ENCODE data around the gene RNF130. TPM values are rescaled to one million over a fixed set of nuclear protein-coding genes. Genes with fewer than 3 reads are reported as not detected.

RNF130 gene
- total RNA-seq, 1 donor from 2014 or later = 10.0 TPM

DNA sequence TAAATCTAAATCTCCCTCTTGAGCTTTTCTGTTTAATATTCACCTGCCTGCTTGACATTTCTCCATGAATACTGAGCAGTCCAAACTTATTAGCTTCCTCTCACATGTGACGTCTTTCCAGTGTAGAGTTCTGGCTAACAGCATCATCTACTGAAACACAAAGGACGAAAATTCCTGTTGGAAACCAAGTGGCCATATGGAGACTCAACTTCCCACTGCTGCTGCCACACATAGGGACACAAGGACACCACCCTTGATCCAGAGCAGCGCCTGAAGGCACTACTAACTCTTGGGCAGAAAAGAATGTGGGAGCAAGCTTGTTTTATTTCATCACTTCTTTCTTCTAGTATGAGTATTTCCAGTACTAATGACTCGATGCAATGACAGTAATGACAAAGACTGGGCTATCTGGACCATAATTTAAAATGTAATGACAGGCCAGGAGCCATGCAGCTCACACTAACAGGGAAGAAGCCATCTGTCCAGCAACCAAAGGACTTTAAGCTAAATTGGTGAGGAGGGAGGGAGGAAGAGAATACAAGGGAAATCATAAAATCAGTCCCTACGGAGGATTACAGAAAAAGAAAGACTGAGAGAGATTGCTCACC lies 19.2 kb downstream of the RNF130 start:
- H3K4me3 Mint-ChIP-seq (ENCODE audit: low read depth) = no peak overlapping the region
- intact Hi-C loops (cut with micrococcal nuclease) = no loop called here
- no peaks in the 10 kb centered on the region for H3K4me1 Mint-ChIP-seq (ENCODE audit: low read depth)
- no peaks in the 10 kb centered on the region for H3K9me3 Mint-ChIP-seq
- no peaks in the 10 kb centered on the region for H3K36me3 Mint-ChIP-seq (ENCODE audit: low read depth)
- H3K27ac Mint-ChIP-seq = no peak overlapping the region
- H3K27me3 Mint-ChIP-seq (ENCODE audit: low read depth) = no peaks in the 10 kb centered on the region
- no peak for DNase-seq (ENCODE audit: low spot score)

DNA sequence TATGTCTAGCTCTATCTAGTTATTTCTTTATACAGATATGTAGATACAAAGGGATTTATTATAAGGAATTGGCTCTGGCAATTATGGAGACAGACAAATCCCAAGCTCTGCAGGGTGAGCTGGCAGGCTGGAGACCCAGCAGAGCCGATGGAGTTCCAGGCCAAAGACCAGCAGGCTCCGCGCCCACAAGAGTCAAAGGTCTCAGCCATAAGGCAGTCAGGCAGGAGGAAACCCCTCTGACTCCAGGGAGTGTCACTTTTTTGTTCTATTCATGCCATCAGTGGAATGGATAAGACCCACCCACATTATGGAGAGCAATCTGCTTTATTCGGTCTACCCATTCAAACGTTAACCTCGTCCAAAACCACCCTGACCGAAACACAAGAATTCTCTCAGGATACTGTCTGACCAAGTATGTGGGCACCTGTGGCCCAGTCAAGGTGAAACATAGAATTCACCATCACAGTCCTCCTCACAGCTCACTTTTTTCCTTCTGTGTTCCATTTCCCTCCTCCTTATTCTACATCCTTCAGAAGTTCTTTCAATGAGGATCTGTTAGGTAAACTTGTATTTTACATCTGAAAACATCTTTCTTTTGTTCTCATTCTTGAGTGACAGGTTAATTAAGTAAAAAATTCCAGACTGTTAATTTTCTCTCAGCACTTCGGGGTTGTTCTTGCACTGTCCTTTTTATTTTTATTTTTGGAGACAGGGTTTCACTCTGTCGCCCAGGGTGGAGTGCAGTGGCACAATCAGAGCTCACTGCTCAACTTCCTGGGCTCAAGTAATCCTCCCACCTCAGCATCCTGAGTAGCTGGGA lies 21.2 kb downstream of the RNF130 start:
- intact Hi-C loops (cut with micrococcal nuclease) = no loop called here
- H3K4me3 Mint-ChIP-seq (ENCODE audit: low read depth) = no peak overlapping the region
- H3K9me3 Mint-ChIP-seq = no peaks in the 10 kb centered on the region
- no peaks in the 10 kb centered on the region for H3K27me3 Mint-ChIP-seq (ENCODE audit: low read depth)
- DNase-seq (ENCODE audit: low spot score) = no peak
- H3K4me1 Mint-ChIP-seq (ENCODE audit: low read depth) = no peaks in the 10 kb centered on the region
- H3K36me3 Mint-ChIP-seq (ENCODE audit: low read depth) = no peaks in the 10 kb centered on the region
- H3K27ac Mint-ChIP-seq = no peak overlapping the region

DNA sequence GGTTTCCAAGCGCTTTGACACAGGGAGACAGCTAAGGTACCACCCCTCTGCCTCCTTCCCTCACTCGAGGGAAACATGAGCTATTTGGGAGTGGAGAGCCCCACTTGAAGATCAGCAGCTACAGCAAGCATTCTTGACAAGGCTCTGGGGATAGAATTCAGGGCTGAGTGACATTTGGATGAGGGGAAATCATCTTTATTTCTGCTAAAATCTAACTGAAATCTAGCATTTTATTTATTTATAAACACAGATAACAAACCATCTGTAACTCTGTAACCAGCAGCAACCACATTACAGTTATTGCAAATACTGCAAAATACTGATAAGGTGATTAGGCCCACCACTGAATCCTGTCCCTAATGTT lies 22.4 kb downstream of the RNF130 start:
- intact Hi-C loops (cut with micrococcal nuclease) = no loop called here
- H3K4me1 Mint-ChIP-seq (ENCODE audit: low read depth) = no peaks in the 10 kb centered on the region
- no peaks in the 10 kb centered on the region for H3K36me3 Mint-ChIP-seq (ENCODE audit: low read depth)
- H3K4me3 Mint-ChIP-seq (ENCODE audit: low read depth) = no peak overlapping the region
- no peak for DNase-seq (ENCODE audit: low spot score)
- no peaks in the 10 kb centered on the region for H3K27me3 Mint-ChIP-seq (ENCODE audit: low read depth)
- H3K27ac Mint-ChIP-seq = no peak overlapping the region
- no peaks in the 10 kb centered on the region for H3K9me3 Mint-ChIP-seq

DNA sequence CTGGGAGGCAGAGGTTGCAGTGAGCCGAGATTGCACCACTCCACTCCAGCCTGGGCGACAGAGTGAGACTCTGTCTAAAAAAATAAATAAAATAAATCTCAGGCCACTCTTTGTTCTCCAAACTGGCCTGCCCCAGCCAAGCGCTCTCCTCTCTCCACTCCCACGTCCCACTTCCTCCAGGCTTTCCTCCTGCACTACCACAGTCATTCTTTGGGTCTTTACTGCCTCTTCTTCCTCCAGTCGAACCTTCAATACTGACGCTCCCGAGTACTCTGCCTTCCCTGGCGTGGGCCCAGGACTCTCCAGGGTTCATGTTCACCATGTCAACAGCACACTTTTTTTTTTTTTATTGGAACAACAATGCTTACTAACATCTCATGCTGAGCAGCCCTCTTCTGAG lies 23.9 kb downstream of the RNF130 start:
- H3K27me3 Mint-ChIP-seq (ENCODE audit: low read depth) = no peaks in the 10 kb centered on the region
- no peak for DNase-seq (ENCODE audit: low spot score)
- H3K36me3 Mint-ChIP-seq (ENCODE audit: low read depth) = no peaks in the 10 kb centered on the region
- H3K4me1 Mint-ChIP-seq (ENCODE audit: low read depth) = no peaks in the 10 kb centered on the region
- H3K4me3 Mint-ChIP-seq (ENCODE audit: low read depth) = no peak overlapping the region
- no peak overlapping the region for H3K27ac Mint-ChIP-seq
- intact Hi-C loops (cut with micrococcal nuclease) = no loop called here
- H3K9me3 Mint-ChIP-seq = no peaks in the 10 kb centered on the region

DNA sequence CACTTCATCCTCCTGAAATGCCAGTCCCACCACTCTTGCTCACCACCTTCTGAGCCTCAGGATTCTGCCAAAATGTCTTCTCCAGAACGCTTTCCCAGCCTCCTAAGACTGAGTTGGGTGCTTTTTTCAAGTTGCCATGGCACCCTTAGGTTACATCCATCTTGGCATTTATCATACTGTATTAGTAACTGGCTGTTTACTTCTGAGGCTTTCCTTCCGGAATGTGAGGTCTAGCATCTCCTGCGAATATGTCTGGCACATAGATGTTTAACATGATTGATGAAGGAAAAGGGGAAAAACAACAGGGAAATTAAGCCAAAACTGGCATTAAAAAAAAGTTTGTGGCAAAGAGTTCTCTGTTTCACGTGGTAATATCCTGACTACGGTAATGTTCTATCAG lies 24.9 kb downstream of the RNF130 start:
- no peak overlapping the region for H3K4me3 Mint-ChIP-seq (ENCODE audit: low read depth)

DNA sequence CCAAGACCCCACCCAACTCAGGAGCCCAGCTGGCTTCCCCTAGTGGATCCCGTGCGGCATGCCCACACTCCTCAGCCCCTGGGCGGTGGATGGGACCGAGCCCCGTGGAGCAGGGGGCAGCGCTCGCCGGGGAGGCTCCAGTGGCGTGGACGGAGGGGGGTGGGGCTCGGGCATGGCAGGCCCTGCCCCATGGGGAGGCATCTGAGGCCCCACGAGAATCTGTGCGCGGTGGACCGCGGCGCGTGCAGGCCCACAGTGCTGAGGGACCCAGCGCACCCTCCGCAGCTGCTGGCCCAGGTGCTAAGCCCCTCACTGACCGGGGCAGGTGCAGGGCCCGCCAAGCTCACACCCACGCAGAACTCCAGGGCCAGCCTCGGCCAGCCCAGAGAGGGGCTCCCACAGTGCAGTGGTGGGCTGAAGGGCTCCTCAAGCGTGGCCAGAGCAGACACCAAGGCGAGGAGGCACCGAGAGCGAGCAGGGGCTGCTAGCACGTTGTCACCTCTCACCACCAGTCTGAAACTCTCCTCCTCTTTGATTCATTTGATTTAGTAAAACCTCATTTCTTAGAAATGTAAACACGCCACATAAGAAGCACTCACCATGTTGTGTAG lies 25.6 kb downstream of the RNF130 start:
- no peaks in the 10 kb centered on the region for H3K4me1 Mint-ChIP-seq (ENCODE audit: low read depth)
- H3K9me3 Mint-ChIP-seq = no peaks in the 10 kb centered on the region
- intact Hi-C loops (cut with micrococcal nuclease) = no loop called here
- DNase-seq (ENCODE audit: low spot score) = no peak
- H3K27ac Mint-ChIP-seq = no peak overlapping the region
- H3K4me3 Mint-ChIP-seq (ENCODE audit: low read depth) = no peak overlapping the region
- H3K27me3 Mint-ChIP-seq (ENCODE audit: low read depth) = no peaks in the 10 kb centered on the region
- no peaks in the 10 kb centered on the region for H3K36me3 Mint-ChIP-seq (ENCODE audit: low read depth)

More for the DNA sequence above, 24.9 kb downstream of the RNF130 start:
- no peaks in the 10 kb centered on the region for H3K4me1 Mint-ChIP-seq (ENCODE audit: low read depth)
- DNase-seq (ENCODE audit: low spot score) = no peak
- H3K36me3 Mint-ChIP-seq (ENCODE audit: low read depth) = no peaks in the 10 kb centered on the region
- no peaks in the 10 kb centered on the region for H3K9me3 Mint-ChIP-seq
- H3K27ac Mint-ChIP-seq = no peak overlapping the region
- intact Hi-C loops (cut with micrococcal nuclease) = no loop called here
- no peaks in the 10 kb centered on the region for H3K27me3 Mint-ChIP-seq (ENCODE audit: low read depth)

DNA sequence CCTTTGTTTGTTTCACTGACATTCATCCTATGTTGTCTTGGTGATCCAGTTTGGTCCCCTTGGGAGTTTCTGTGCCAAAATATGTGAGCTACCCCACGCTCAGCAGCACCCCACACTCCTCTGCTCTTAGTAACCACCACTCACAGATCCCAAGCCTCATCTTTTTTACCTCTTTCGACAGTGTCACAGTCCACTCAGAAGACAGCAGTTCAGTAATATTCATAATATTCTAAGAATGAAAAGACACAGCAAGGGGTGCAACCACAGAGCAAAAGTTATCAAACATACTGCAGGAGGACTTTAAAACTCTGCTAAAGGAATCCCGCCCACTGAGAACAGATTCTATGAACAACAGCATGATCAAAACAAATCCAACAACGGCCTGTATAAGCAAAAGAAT lies 28.2 kb downstream of the RNF130 start:
- no peaks in the 10 kb centered on the region for H3K9me3 Mint-ChIP-seq
- no peaks in the 10 kb centered on the region for H3K4me1 Mint-ChIP-seq (ENCODE audit: low read depth)
- intact Hi-C loops (cut with micrococcal nuclease) = no loop called here
- no peak for DNase-seq (ENCODE audit: low spot score)
- no peaks in the 10 kb centered on the region for H3K36me3 Mint-ChIP-seq (ENCODE audit: low read depth)
- H3K27ac Mint-ChIP-seq = no peak overlapping the region
- H3K4me3 Mint-ChIP-seq (ENCODE audit: low read depth) = no peak overlapping the region
- no peaks in the 10 kb centered on the region for H3K27me3 Mint-ChIP-seq (ENCODE audit: low read depth)

DNA sequence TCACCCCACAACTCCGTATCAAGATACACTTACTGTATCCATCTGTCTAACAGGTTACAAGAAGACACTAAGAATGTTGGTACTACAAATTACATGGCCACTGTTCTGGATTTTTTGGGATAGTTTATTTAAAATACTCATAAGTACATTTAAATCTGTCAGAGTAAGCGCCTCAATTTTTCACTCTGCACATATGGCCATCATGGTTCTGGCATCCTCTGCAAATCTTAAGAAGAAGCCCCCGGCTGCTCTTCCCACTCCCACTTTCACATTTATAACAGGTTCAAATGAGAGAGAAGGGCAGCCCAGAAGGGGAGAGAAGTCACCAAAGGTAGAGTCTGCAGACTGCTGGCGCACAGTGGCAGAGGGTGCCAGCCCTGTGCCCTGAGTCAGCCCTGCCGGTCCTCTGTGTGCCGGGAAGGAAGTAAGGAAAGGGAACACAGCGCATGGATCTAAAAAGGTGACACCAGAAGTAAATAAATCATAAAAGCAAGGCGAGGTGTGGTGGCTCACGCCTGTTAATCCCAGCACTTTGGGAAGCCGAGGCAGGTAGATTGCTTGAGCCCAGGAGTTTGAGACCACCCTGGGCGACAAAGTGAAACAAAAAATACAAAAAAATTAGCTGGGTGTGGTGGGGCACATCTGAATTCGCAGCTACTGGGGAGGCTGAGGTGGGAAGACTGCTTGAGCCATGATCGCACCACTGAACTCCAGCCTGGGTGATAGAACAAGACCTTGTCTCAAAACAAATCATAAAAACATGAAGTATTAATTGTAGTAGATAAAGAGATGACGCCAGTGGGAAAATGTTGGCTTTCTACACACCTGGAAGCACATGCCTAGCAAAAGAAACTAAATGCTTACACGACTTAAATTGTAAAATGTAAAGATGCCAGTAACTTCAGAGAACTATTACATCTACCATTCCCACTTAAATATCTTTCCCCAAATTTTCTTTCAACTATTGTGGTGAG lies 30.0 kb downstream of the RNF130 start:
- no peaks in the 10 kb centered on the region for H3K4me1 Mint-ChIP-seq (ENCODE audit: low read depth)
- H3K27ac Mint-ChIP-seq = no peak overlapping the region
- H3K36me3 Mint-ChIP-seq (ENCODE audit: low read depth) = peaks cover 3% of the 10 kb centered on the region
- H3K4me3 Mint-ChIP-seq (ENCODE audit: low read depth) = no peak overlapping the region
- peaks cover 5% of the 10 kb centered on the region for H3K9me3 Mint-ChIP-seq
- H3K27me3 Mint-ChIP-seq (ENCODE audit: low read depth) = no peaks in the 10 kb centered on the region
- no peak for DNase-seq (ENCODE audit: low spot score)
- intact Hi-C loops (cut with micrococcal nuclease) = no loop called here

DNA sequence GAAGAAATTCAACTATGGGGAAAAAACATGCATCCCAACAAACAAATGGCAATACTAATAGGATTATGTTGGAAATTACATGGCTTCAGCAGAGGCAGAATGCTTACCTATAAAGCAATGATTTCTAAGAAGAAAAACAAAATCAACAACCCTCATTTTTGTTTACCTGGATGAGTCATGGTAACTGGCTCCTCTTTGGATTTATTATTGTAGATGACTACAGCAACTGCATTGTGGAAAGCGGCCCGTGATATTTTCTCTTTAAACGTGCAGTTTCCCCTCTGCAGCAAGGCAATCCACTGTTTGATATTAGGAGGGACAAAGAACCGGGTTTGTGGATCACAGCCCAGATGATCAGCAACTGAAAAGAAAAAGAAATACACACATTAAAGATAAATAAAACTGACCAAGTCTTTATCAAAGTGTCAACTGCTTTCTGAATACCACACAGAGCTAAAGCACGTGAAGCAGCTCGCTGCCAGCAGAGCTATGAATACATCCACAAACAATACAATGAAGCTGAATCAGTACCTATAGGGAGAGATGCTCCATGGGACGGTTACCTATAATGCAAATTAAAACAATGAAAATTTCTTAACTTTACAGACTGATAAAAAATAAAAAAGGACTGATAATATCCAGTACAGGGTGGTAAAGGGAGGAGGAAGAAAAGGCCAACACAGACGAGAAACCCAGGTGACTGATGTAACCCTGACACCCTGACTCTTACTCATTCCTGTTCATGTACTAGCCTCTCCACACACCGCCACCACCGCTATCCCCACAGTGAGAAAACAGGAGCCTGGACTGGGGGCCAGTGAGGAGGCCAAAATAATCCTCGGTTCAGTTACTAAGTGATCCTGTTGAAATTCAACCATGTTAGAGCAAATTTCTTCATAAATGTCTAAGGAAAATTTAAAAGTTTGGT lies 31.0 kb downstream of the RNF130 start:
- intact Hi-C loops (cut with micrococcal nuclease) = no loop called here
- Mint-ChIP-seq H3K27ac (no peak overlapping the region), H3K36me3 (ENCODE audit: low read depth) (peaks cover 10% of the 10 kb centered on the region), H3K4me1 (ENCODE audit: low read depth) (no peaks in the 10 kb centered on the region), H3K9me3 (peaks cover 14% of the 10 kb centered on the region), H3K4me3 (ENCODE audit: low read depth) (no peak overlapping the region), H3K27me3 (ENCODE audit: low read depth) (no peaks in the 10 kb centered on the region)
- DNase-seq (ENCODE audit: low spot score) = no peak

DNA sequence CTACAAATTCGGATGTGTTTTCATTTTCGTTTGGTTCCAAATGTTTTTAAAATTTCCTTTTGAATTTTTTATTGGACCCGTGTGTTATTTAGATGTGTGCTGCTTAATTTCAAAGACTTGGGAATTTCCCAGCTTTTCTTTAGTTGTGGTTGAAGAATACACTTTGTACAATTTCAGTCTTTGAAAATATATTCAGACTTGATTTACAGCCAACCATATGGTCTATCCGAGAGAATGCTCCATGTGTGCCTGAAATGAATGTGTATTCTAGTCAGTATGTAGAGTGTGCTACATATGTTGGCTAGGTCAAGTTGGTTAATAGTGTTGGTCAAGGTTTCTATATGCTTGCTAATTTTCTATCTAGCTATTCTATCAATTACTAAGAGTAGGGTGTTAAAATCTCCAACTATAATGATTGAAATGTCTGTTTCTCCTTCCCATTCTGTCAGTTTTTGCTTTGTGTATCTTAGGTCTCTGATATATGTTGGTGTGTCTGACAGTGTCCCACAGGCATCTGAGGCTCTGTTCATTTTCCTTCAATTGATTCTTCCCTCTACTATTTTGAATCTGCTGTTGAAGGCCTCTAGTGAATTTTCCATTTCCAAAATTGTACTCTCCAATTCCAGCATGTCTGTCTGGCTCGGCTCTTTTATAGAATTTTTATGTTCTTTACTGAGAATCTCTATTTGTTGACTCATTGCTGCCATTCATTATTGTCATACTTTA lies 36.2 kb downstream of the RNF130 start:
- Mint-ChIP-seq H3K4me3 (ENCODE audit: low read depth) (no peak overlapping the region), H3K27me3 (ENCODE audit: low read depth) (no peaks in the 10 kb centered on the region), H3K4me1 (ENCODE audit: low read depth) (no peaks in the 10 kb centered on the region), H3K27ac (no peak overlapping the region), H3K9me3 (peaks cover 27% of the 10 kb centered on the region), H3K36me3 (ENCODE audit: low read depth) (peaks cover 12% of the 10 kb centered on the region)
- no peak for DNase-seq (ENCODE audit: low spot score)
- intact Hi-C loops (cut with micrococcal nuclease) = no loop called here

DNA sequence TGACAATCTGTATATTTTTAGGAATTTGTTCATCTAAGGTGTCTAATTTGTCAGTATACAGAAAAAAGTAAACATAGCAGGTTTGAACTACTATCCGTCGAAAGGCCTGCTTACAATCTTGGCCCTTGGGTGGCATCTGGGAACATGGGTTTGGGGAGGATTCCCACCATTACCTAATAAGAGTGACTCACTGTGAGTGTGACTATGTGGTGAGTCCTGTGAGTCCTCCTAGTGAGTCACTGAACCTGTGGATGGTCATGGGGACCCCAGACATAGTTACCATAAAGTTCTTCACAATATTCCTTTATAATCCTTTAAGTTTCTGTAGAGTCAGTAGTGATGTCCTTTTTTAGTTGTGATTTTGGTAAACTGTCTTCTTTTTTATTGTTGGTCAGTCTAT lies 37.0 kb downstream of the RNF130 start:
- H3K27me3 Mint-ChIP-seq (ENCODE audit: low read depth) = no peaks in the 10 kb centered on the region
- H3K4me3 Mint-ChIP-seq (ENCODE audit: low read depth) = no peak overlapping the region
- DNase-seq (ENCODE audit: low spot score) = no peak
- H3K4me1 Mint-ChIP-seq (ENCODE audit: low read depth) = no peaks in the 10 kb centered on the region
- peaks cover 12% of the 10 kb centered on the region for H3K36me3 Mint-ChIP-seq (ENCODE audit: low read depth)
- intact Hi-C loops (cut with micrococcal nuclease) = no loop called here
- peaks cover 27% of the 10 kb centered on the region for H3K9me3 Mint-ChIP-seq
- H3K27ac Mint-ChIP-seq = no peak overlapping the region

Measured in activated T-helper 2 cell treated with anti-CD3 and anti-CD28 coated beads, Interferon-gamma antibody, Interleukin-2, Interleukin-4, amounts not matched to agents 10 μg/mL and 5 μg/mL and 100 μg/mL, durations not matched to agents 14 hours and 24 hours and 36 hours (primary cell).